Activated CD4-positive, alpha-beta T cell treated with anti-CD3 and anti-CD28 coated beads, Interleukin-2, amount 10 ng/mL, durations not matched to agents 24 days and 14 days (primary cell): ENCODE results near the gene AMD1. TPM values are rescaled to one million over a fixed set of nuclear protein-coding genes. Genes with fewer than 3 reads are reported as not detected.

Experiments
- DNase-seq: peaks from one replicate; pipeline ENCODE4 v3.0.0; 2022
- H3K27ac Mint-ChIP-seq: one replicate; pipeline ENCODE4 v1.8.0; 2022; ENCODE audit warnings: mild to moderate bottlenecking, mixed read lengths
- H3K27me3 Mint-ChIP-seq: one replicate; pipeline ENCODE4 v1.8.0; 2022; ENCODE audit warnings: mixed read lengths
- H3K36me3 Mint-ChIP-seq: one replicate; pipeline ENCODE4 v1.8.0; 2022; ENCODE audit warnings: low read depth, mild to moderate bottlenecking, mixed read lengths
- H3K4me1 Mint-ChIP-seq: one replicate; pipeline ENCODE4 v1.8.0; 2021; ENCODE audit warnings: mixed read lengths
- H3K4me3 Mint-ChIP-seq: one replicate; pipeline ENCODE4 v1.8.0; 2022; ENCODE audit warnings: mild to moderate bottlenecking, moderate library complexity, mixed read lengths
- H3K9me3 Mint-ChIP-seq: one replicate; pipeline ENCODE4 v1.8.0; 2021; ENCODE audit warnings: mixed read lengths
- intact Hi-C: fragments of 100-400 bp; cut with micrococcal nuclease; formaldehyde crosslinking; loops from one replicate; pipeline ENCODE4 v1.15.1; 2023
- total RNA-seq: library from RNA; stranded (reverse); gene quantifications from 2 replicates; pipeline ENCODE4 v1.2.3, GENCODE V29; 2022

The AMD1 gene
- total RNA-seq, 1 donor from 2014 or later, result 108 TPM

- H3K4me3 Mint-ChIP-seq, result peak overlapping the region; percentile 26
- DNase-seq, result peak; percentile 61
- H3K9me3 Mint-ChIP-seq, result no peaks in the 10 kb centered on the region
- peaks cover 12% of the 10 kb centered on the region for H3K4me1 Mint-ChIP-seq
- H3K36me3 Mint-ChIP-seq, result no peaks in the 10 kb centered on the region
- no peaks in the 10 kb centered on the region for H3K27me3 Mint-ChIP-seq
- peak overlapping the region; percentile 60 for H3K27ac Mint-ChIP-seq
- intact Hi-C loops, result no loop called here
Measured at GRCh38 chr6:110859335-110859792, 15.2 kb upstream of the AMD1 start.

GRCh38 chr6:110864824-110865223 lies 9.8 kb upstream of the AMD1 start:
- intact Hi-C loops, result no loop called here
- Mint-ChIP-seq H3K27ac (no peak overlapping the region), H3K36me3 (no peaks in the 10 kb centered on the region), H3K9me3 (no peaks in the 10 kb centered on the region), H3K27me3 (no peaks in the 10 kb centered on the region), H3K4me1 (peaks cover 6% of the 10 kb centered on the region), H3K4me3 (no peak overlapping the region)
- no peak for DNase-seq

GRCh38 chr6:110874880-110875547 lies 429 bp downstream of the AMD1 start:
- Mint-ChIP-seq H3K27me3 (no peaks in the 10 kb centered on the region), H3K27ac (peak overlapping the region; percentile 99), H3K4me1 (peaks cover 35% of the 10 kb centered on the region), H3K4me3 (peak overlapping the region; percentile 98), H3K36me3 (peaks cover 29% of the 10 kb centered on the region), H3K9me3 (no peaks in the 10 kb centered on the region)
- intact Hi-C loops, result loop anchor here (1.0 to 5.0 kb wide), 5 partner anchors 60 to 1493 kb away; partner anchors contain the start of genes CD164, CDK19, GTF3C6 and REV3L
- DNase-seq, result peak; percentile 87

- peak overlapping the region; percentile 93 for H3K27ac Mint-ChIP-seq
- peak; percentile 89 for DNase-seq
- peak overlapping the region; percentile 98 for H3K4me3 Mint-ChIP-seq
- H3K9me3 Mint-ChIP-seq, result no peaks in the 10 kb centered on the region
- H3K4me1 Mint-ChIP-seq, result peaks cover 40% of the 10 kb centered on the region
- intact Hi-C loops, result loop anchor here (1.0 to 5.0 kb wide), 5 partner anchors 69 to 1493 kb away; partner anchors contain the start of genes CD164, GTF3C6 and REV3L
- H3K36me3 Mint-ChIP-seq, result peaks cover 35% of the 10 kb centered on the region
- no peaks in the 10 kb centered on the region for H3K27me3 Mint-ChIP-seq
Measured at GRCh38 chr6:110875548-110876169, 1.1 kb downstream of the AMD1 start.

GRCh38 chr6:110876170-110876773 lies 1.7 kb downstream of the AMD1 start:
- H3K9me3 Mint-ChIP-seq, result no peaks in the 10 kb centered on the region
- H3K4me3 Mint-ChIP-seq, result peak overlapping the region; percentile 98
- H3K36me3 Mint-ChIP-seq, result peaks cover 37% of the 10 kb centered on the region
- intact Hi-C loops, result loop anchor here (1.0 to 5.0 kb wide), 3 partner anchors 68 to 1494 kb away; partner anchors contain the start of genes CD164 and REV3L
- H3K4me1 Mint-ChIP-seq, result peaks cover 44% of the 10 kb centered on the region
- peak overlapping the region; percentile 93 for H3K27ac Mint-ChIP-seq
- no peaks in the 10 kb centered on the region for H3K27me3 Mint-ChIP-seq
- DNase-seq, result peak; percentile 90

- Mint-ChIP-seq H3K27me3 (no peaks in the 10 kb centered on the region), H3K4me1 (peaks cover 45% of the 10 kb centered on the region), H3K9me3 (no peaks in the 10 kb centered on the region), H3K36me3 (peaks cover 37% of the 10 kb centered on the region), H3K27ac (peak overlapping the region; percentile 93), H3K4me3 (peak overlapping the region; percentile 98)
- DNase-seq, result peak; percentile 69
- intact Hi-C loops, result loop anchor here (1.0 to 5.0 kb wide), 3 partner anchors 67 to 1495 kb away; partner anchors contain the start of genes CD164 and REV3L
Measured at GRCh38 chr6:110876806-110877564, 2.4 kb downstream of the AMD1 start.

GRCh38 chr6:110877569-110877968 lies 3.0 kb downstream of the AMD1 start:
- H3K36me3 Mint-ChIP-seq, result peaks cover 38% of the 10 kb centered on the region
- intact Hi-C loops, result loop anchor here (5.0 kb wide), 2 partner anchors 605 to 1495 kb away; partner anchors contain the start of genes CD164 and REV3L
- no peak for DNase-seq
- H3K9me3 Mint-ChIP-seq, result no peaks in the 10 kb centered on the region
- peaks cover 49% of the 10 kb centered on the region for H3K4me1 Mint-ChIP-seq
- H3K27me3 Mint-ChIP-seq, result no peaks in the 10 kb centered on the region
- H3K27ac Mint-ChIP-seq, result peak overlapping the region; percentile 93
- peak overlapping the region; percentile 98 for H3K4me3 Mint-ChIP-seq

GRCh38 chr6:110878751-110879522 lies 4.4 kb downstream of the AMD1 start:
- Mint-ChIP-seq H3K36me3 (peaks cover 39% of the 10 kb centered on the region), H3K27ac (peak overlapping the region; percentile 72), H3K9me3 (no peaks in the 10 kb centered on the region), H3K27me3 (no peaks in the 10 kb centered on the region), H3K4me3 (peak overlapping the region; percentile 98), H3K4me1 (peaks cover 48% of the 10 kb centered on the region)
- intact Hi-C loops, result loop anchor here (1.0 to 5.0 kb wide), 4 partner anchors 197 to 1497 kb away; partner anchors contain the start of genes CD164 and REV3L
- DNase-seq, result peak; percentile 81

GRCh38 chr6:110880651-110881050 lies 6.1 kb downstream of the AMD1 start:
- Mint-ChIP-seq H3K36me3 (peaks cover 42% of the 10 kb centered on the region), H3K27me3 (no peaks in the 10 kb centered on the region), H3K4me3 (peak overlapping the region; percentile 98), H3K4me1 (peaks cover 62% of the 10 kb centered on the region), H3K9me3 (no peaks in the 10 kb centered on the region), H3K27ac (no peak overlapping the region)
- DNase-seq, result no peak
- intact Hi-C loops, result no loop called here

- DNase-seq, result no peak
- intact Hi-C loops, result no loop called here
- H3K9me3 Mint-ChIP-seq, result no peaks in the 10 kb centered on the region
- peaks cover 36% of the 10 kb centered on the region for H3K36me3 Mint-ChIP-seq
- H3K4me3 Mint-ChIP-seq, result no peak overlapping the region
- H3K4me1 Mint-ChIP-seq, result peaks cover 65% of the 10 kb centered on the region
- peak overlapping the region; percentile 45 for H3K27ac Mint-ChIP-seq
- H3K27me3 Mint-ChIP-seq, result no peaks in the 10 kb centered on the region
Measured at GRCh38 chr6:110881546-110882273, 7.1 kb downstream of the AMD1 start.

GRCh38 chr6:110882274-110882619 lies 7.7 kb downstream of the AMD1 start:
- DNase-seq, result no peak
- Mint-ChIP-seq H3K27ac (peak overlapping the region; percentile 69), H3K4me1 (peaks cover 62% of the 10 kb centered on the region), H3K9me3 (no peaks in the 10 kb centered on the region), H3K27me3 (no peaks in the 10 kb centered on the region), H3K4me3 (peak overlapping the region; percentile 58), H3K36me3 (peaks cover 34% of the 10 kb centered on the region)
- intact Hi-C loops, result no loop called here

GRCh38 chr6:110882824-110883554 lies 8.4 kb downstream of the AMD1 start:
- Mint-ChIP-seq H3K27ac (no peak overlapping the region), H3K36me3 (peaks cover 33% of the 10 kb centered on the region), H3K4me1 (peaks cover 58% of the 10 kb centered on the region), H3K9me3 (no peaks in the 10 kb centered on the region), H3K27me3 (no peaks in the 10 kb centered on the region), H3K4me3 (peak overlapping the region; percentile 58)
- intact Hi-C loops, result no loop called here
- no peak for DNase-seq
